Measurements from ENCODE around the gene SLC9C2. TPM values are rescaled to one million over a fixed set of nuclear protein-coding genes. Genes with fewer than 3 reads are reported as not detected.

The SLC9C2 gene
- total RNA-seq, 1 experiment from 2014 or later = not detected

GRCh38 chr1:173481195-173481772 is 121.6 kb downstream of the SLC9C2 start:
- Histone ChIP-seq H4K20me1 (ENCODE audit: low read length) (peaks cover 42% of the 10 kb centered on the region), H3K27ac (ENCODE audit: low read length) (no peak overlapping the region), H2AFZ (ENCODE audit: low read length) (no peak overlapping the region), H3F3A (ENCODE audit: low read length, unreplicated experiment) (peaks cover 4% of the 10 kb centered on the region), H3K4me1 (ENCODE audit: insufficient read depth, low read length) (peaks cover 28% of the 10 kb centered on the region), H3K4me2 (ENCODE audit: low read length) (no peak overlapping the region), H3K27me3 (ENCODE audit: low read length) (no peaks in the 10 kb centered on the region), H3K4me3 (ENCODE audit: low read length) (no peak overlapping the region), H3K36me3 (ENCODE audit: low read depth, low read length) (peaks cover 69% of the 10 kb centered on the region), H3K9ac (ENCODE audit: low read length) (no peak overlapping the region), H3K9me2 (replicated peaks; ENCODE audit: low read length) (no peaks in the 10 kb centered on the region), H3K9me3 (ENCODE audit: low read length) (no peaks in the 10 kb centered on the region), H3K79me2 (ENCODE audit: low read length) (peaks cover 69% of the 10 kb centered on the region)
- ATAC-seq (no peak), DNase-seq (no peak)
- TF ChIP-seq EZH2 (IDR thresholded peaks at IDR 0.05; ENCODE audit: low read length, unreplicated experiment) (no peak), CTCF (conservative IDR thresholded peaks at IDR 0.05; ENCODE audit: low read depth, low read length) (no peak), EZH2phosphoT487 (IDR thresholded peaks at IDR 0.05; ENCODE audit: borderline replicate concordance, low read length) (no peak)
- ChIA-PET CTCF (no interaction called here), POLR2A (ENCODE audit: unreplicated experiment) (no interaction called here)
- intact Hi-C loops (cut with micrococcal nuclease) = no loop called here
- no TSS peak for BruUV-seq (replicated peaks)

GRCh38 chr1:173479649-173480048 is 123.2 kb downstream of the SLC9C2 start:
- ATAC-seq (no peak), DNase-seq (peak; percentile 57)
- TF ChIP-seq EZH2phosphoT487 (IDR thresholded peaks at IDR 0.05; ENCODE audit: borderline replicate concordance, low read length) = no peak
- no peak for TF ChIP-seq CTCF (conservative IDR thresholded peaks at IDR 0.05; ENCODE audit: low read depth, low read length)
- TF ChIP-seq EZH2 (IDR thresholded peaks at IDR 0.05; ENCODE audit: low read length, unreplicated experiment) = no peak
- H3K4me2 ChIP-seq (ENCODE audit: low read length) = peak overlapping the region; percentile 82
- ChIA-PET CTCF (no interaction called here), POLR2A (ENCODE audit: unreplicated experiment) (interaction anchor here (0.6 kb wide), 1 partner anchor 80 kb away, joined by 3 read pairs; no protein-coding TSS in a partner anchor)
- intact Hi-C loops (cut with micrococcal nuclease) = loop anchor here (5.0 kb wide), 1 partner anchor 208 kb away; no protein-coding TSS in a partner anchor
- H3K27ac ChIP-seq (ENCODE audit: low read length) = peak overlapping the region; percentile 1
- H3K9ac ChIP-seq (ENCODE audit: low read length) = peak overlapping the region; percentile 83
- H3K36me3 ChIP-seq (ENCODE audit: low read depth, low read length) = peaks cover 53% of the 10 kb centered on the region
- BruUV-seq (replicated peaks) = no TSS peak
- H3F3A ChIP-seq (ENCODE audit: low read length, unreplicated experiment) = peaks cover 6% of the 10 kb centered on the region
- peak overlapping the region; percentile 74 for H3K4me3 ChIP-seq (ENCODE audit: low read length)
- H3K9me2 ChIP-seq (replicated peaks; ENCODE audit: low read length) = no peaks in the 10 kb centered on the region
- no peaks in the 10 kb centered on the region for H3K27me3 ChIP-seq (ENCODE audit: low read length)
- H3K4me1 ChIP-seq (ENCODE audit: insufficient read depth, low read length) = peaks cover 44% of the 10 kb centered on the region
- peaks cover 85% of the 10 kb centered on the region for H3K79me2 ChIP-seq (ENCODE audit: low read length)
- peaks cover 36% of the 10 kb centered on the region for H4K20me1 ChIP-seq (ENCODE audit: low read length)
- H3K9me3 ChIP-seq (ENCODE audit: low read length) = no peaks in the 10 kb centered on the region
- H2AFZ ChIP-seq (ENCODE audit: low read length) = no peak overlapping the region

- H3K4me2 ChIP-seq (ENCODE audit: low read length) = peak overlapping the region; percentile 82
- H3K9me3 ChIP-seq (ENCODE audit: low read length) = no peaks in the 10 kb centered on the region
- TF ChIP-seq EZH2phosphoT487 (IDR thresholded peaks at IDR 0.05; ENCODE audit: borderline replicate concordance, low read length) (no peak), EZH2 (IDR thresholded peaks at IDR 0.05; ENCODE audit: low read length, unreplicated experiment) (no peak), CTCF (conservative IDR thresholded peaks at IDR 0.05; ENCODE audit: low read depth, low read length) (no peak)
- ChIA-PET POLR2A (ENCODE audit: unreplicated experiment) (interaction anchor here (0.6 to 1.7 kb wide), 7 partner anchors 29 to 1697 kb away, joined by 4 to 16 read pairs (median 6); partner anchors contain the start of gene METTL13), CTCF (interaction anchor here (0.6 to 0.7 kb wide), 2 partner anchors 29 to 53 kb away, joined by 3 to 4 read pairs; no protein-coding TSS in a partner anchor)
- DNase-seq (peak; percentile 90), ATAC-seq (peak; percentile 7)
- H3K4me3 ChIP-seq (ENCODE audit: low read length) = peak overlapping the region; percentile 74
- TSS peak; percentile 39 for BruUV-seq (replicated peaks)
- peaks cover 59% of the 10 kb centered on the region for H3K4me1 ChIP-seq (ENCODE audit: insufficient read depth, low read length)
- intact Hi-C loops (cut with micrococcal nuclease) = loop anchor here (1.0 to 5.0 kb wide), 4 partner anchors 29 to 236 kb away; partner anchors contain the start of gene KLHL20
- no peaks in the 10 kb centered on the region for H3K9me2 ChIP-seq (replicated peaks; ENCODE audit: low read length)
- H3K27me3 ChIP-seq (ENCODE audit: low read length) = no peaks in the 10 kb centered on the region
- peaks cover 81% of the 10 kb centered on the region for H3K79me2 ChIP-seq (ENCODE audit: low read length)
- H3F3A ChIP-seq (ENCODE audit: low read length, unreplicated experiment) = peaks cover 16% of the 10 kb centered on the region
- H3K9ac ChIP-seq (ENCODE audit: low read length) = peak overlapping the region; percentile 83
- peaks cover 31% of the 10 kb centered on the region for H4K20me1 ChIP-seq (ENCODE audit: low read length)
- peak overlapping the region; percentile 76 for H2AFZ ChIP-seq (ENCODE audit: low read length)
- H3K27ac ChIP-seq (ENCODE audit: low read length) = peak overlapping the region; percentile 57
- H3K36me3 ChIP-seq (ENCODE audit: low read depth, low read length) = peaks cover 43% of the 10 kb centered on the region
Observed at GRCh38 chr1:173478094-173478674, 124.7 kb downstream of the SLC9C2 start.
